ENCODE measurements around the gene CD300H.
A peak's percentile ranks its signal among the peaks of the same experiment; 100 is the strongest.

The CD300H gene

GRCh38 chr17:74603746-74604145, 36.4 kb upstream of the CD300H start:
- Histone ChIP-seq H3K27me3 (ENCODE audit: insufficient read depth, low read length) (no peaks in the 10 kb centered on the region), H3K4me3 (ENCODE audit: low read depth, low read length, poor library complexity, severe bottlenecking) (no peak overlapping the region), H3K9ac (ENCODE audit: low read length) (no peak overlapping the region), H3K9me3 (ENCODE audit: low read length) (no peaks in the 10 kb centered on the region), H3F3A (ENCODE audit: insufficient read depth, low read length) (no peaks in the 10 kb centered on the region), H3K79me2 (ENCODE audit: insufficient read depth, low read length) (no peaks in the 10 kb centered on the region), H2AFZ (ENCODE audit: low read length) (no peak overlapping the region), H4K20me1 (ENCODE audit: insufficient read depth, low read length) (no peaks in the 10 kb centered on the region), H3K36me3 (ENCODE audit: insufficient read depth, low read length) (no peaks in the 10 kb centered on the region), H3K9me2 (ENCODE audit: low read depth, low read length) (no peaks in the 10 kb centered on the region), H3K27ac (ENCODE audit: low read depth, low read length, poor library complexity, severe bottlenecking) (no peak overlapping the region), H3K4me1 (ENCODE audit: insufficient read depth, low read length, severe bottlenecking) (no peaks in the 10 kb centered on the region), H3K4me2 (ENCODE audit: low read length) (no peak overlapping the region)
- TF ChIP-seq CTCF (IDR thresholded peaks at IDR 0.05; ENCODE audit: low read length), result no peak
- no peak for TF ChIP-seq EZH2 (IDR thresholded peaks at IDR 0.05; ENCODE audit: borderline replicate concordance, low read length)

DNA sequence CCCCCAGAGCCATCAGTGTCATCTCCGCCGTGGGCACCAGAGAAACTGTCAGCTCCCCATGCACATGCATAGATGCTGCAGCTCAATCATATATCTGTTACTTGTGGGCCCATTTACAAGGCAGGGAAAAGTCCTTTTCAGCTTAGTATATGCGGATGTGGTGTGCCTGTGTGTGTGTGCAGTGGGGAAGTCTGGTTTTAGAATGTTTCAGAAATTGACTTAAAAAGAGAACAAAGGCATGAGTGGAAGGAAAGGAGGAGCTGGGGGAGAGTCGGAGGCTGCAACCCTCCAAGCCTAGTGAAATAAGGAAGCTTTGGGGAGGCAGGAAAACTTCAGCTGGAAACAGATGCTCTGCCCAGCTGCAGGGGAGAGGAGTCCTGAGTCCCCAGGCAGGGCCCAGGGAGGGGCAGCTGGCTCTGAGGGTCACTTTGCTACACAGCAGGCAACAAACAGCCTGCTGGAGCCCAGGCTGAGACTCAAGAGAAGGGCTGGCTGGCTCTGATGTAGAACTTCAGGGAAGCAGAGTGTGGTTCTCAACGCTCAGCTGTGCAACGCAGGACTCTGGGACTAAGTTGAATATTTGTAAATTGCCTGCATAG, 35.8 kb upstream of the CD300H start:
- H3K36me3 ChIP-seq (ENCODE audit: insufficient read depth, low read length), result no peaks in the 10 kb centered on the region
- H3K27ac ChIP-seq (ENCODE audit: low read depth, low read length, poor library complexity, severe bottlenecking), result no peak overlapping the region
- no peak overlapping the region for H3K4me2 ChIP-seq (ENCODE audit: low read length)
- H3K9me2 ChIP-seq (ENCODE audit: low read depth, low read length), result no peaks in the 10 kb centered on the region
- no peak overlapping the region for H3K4me3 ChIP-seq (ENCODE audit: low read depth, low read length, poor library complexity, severe bottlenecking)
- no peaks in the 10 kb centered on the region for H3K9me3 ChIP-seq (ENCODE audit: low read length)
- no peaks in the 10 kb centered on the region for H3F3A ChIP-seq (ENCODE audit: insufficient read depth, low read length)
- no peaks in the 10 kb centered on the region for H3K27me3 ChIP-seq (ENCODE audit: insufficient read depth, low read length)
- no peak overlapping the region for H2AFZ ChIP-seq (ENCODE audit: low read length)
- no peaks in the 10 kb centered on the region for H3K79me2 ChIP-seq (ENCODE audit: insufficient read depth, low read length)
- no peak overlapping the region for H3K9ac ChIP-seq (ENCODE audit: low read length)
- TF ChIP-seq EZH2 (IDR thresholded peaks at IDR 0.05; ENCODE audit: borderline replicate concordance, low read length) (no peak), CTCF (IDR thresholded peaks at IDR 0.05; ENCODE audit: low read length) (no peak)
- no peaks in the 10 kb centered on the region for H4K20me1 ChIP-seq (ENCODE audit: insufficient read depth, low read length)
- H3K4me1 ChIP-seq (ENCODE audit: insufficient read depth, low read length, severe bottlenecking), result no peaks in the 10 kb centered on the region

DNA sequence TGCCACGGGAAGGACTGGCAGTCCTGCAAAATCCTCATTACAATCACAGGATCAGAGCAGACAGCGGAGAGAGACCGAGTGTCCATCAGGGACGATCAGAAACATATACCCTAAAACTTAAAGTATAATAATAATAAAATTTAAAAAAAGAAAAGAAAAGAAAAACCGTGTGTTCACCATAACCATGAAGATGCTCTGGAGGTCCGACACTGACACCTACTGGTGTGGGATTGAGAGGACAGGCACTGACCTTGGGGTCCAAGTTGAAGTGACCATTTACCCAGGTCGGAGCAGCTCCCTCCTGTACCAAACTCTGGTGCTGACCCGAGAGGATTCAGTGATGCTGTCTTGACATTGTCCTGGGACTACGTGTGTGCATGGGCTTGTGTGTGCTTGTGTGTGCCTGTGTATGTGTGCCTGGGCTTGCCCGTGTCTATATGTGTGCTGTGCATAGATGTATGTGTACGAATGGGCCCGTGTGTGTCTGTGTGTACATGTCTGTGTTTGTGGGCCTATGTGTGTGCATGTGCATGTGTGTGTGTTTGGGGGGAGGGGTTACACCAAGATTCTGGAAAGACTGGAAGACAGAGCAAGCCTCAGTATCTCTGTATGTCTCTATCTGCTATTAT, 34.7 kb upstream of the CD300H start:
- H3K4me2 ChIP-seq (ENCODE audit: low read length), result no peak overlapping the region
- H2AFZ ChIP-seq (ENCODE audit: low read length), result no peak overlapping the region
- H3K4me1 ChIP-seq (ENCODE audit: insufficient read depth, low read length, severe bottlenecking), result no peaks in the 10 kb centered on the region
- peak; percentile 55 for TF ChIP-seq CTCF (IDR thresholded peaks at IDR 0.05; ENCODE audit: low read length)
- no peak for TF ChIP-seq EZH2 (IDR thresholded peaks at IDR 0.05; ENCODE audit: borderline replicate concordance, low read length)
- H3K9me3 ChIP-seq (ENCODE audit: low read length), result no peaks in the 10 kb centered on the region
- no peaks in the 10 kb centered on the region for H3K9me2 ChIP-seq (ENCODE audit: low read depth, low read length)
- H3K27me3 ChIP-seq (ENCODE audit: insufficient read depth, low read length), result no peaks in the 10 kb centered on the region
- no peak overlapping the region for H3K4me3 ChIP-seq (ENCODE audit: low read depth, low read length, poor library complexity, severe bottlenecking)
- H3K27ac ChIP-seq (ENCODE audit: low read depth, low read length, poor library complexity, severe bottlenecking), result no peak overlapping the region
- no peaks in the 10 kb centered on the region for H4K20me1 ChIP-seq (ENCODE audit: insufficient read depth, low read length)
- no peaks in the 10 kb centered on the region for H3F3A ChIP-seq (ENCODE audit: insufficient read depth, low read length)
- no peaks in the 10 kb centered on the region for H3K36me3 ChIP-seq (ENCODE audit: insufficient read depth, low read length)
- H3K79me2 ChIP-seq (ENCODE audit: insufficient read depth, low read length), result no peaks in the 10 kb centered on the region
- no peak overlapping the region for H3K9ac ChIP-seq (ENCODE audit: low read length)
